Activated CD4-positive, CD25-positive, alpha-beta regulatory T cell treated with anti-CD3 and anti-CD28 coated beads, Interleukin-2, amount 50 U/mL, for 72 hours (primary cell): ENCODE data around the gene OPTC.

Experiments used
- DNase-seq: peaks from one replicate; pipeline ENCODE4 v3.0.0; 2021

Gene OPTC

DNA sequence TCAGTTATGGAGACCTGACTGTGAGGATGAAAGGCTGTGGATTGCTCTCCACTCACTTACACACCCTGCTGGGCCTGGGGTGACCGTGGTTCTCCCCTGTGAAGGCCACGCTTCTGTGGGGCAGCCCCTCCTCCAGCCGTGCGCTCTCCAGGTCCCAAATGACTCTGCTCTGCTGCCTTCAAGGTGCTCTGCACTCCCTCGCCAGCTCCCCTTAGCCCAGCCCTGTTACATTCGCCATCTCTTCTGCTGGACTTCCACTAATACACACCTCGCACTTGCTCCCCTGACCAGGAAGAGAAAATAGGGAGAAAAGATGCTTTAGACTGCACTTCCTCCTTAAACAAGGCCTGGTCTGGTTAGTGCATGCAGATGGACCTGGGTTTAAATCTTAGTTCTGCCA, 24.6 kb downstream of the OPTC start:
- no peak for DNase-seq

DNA sequence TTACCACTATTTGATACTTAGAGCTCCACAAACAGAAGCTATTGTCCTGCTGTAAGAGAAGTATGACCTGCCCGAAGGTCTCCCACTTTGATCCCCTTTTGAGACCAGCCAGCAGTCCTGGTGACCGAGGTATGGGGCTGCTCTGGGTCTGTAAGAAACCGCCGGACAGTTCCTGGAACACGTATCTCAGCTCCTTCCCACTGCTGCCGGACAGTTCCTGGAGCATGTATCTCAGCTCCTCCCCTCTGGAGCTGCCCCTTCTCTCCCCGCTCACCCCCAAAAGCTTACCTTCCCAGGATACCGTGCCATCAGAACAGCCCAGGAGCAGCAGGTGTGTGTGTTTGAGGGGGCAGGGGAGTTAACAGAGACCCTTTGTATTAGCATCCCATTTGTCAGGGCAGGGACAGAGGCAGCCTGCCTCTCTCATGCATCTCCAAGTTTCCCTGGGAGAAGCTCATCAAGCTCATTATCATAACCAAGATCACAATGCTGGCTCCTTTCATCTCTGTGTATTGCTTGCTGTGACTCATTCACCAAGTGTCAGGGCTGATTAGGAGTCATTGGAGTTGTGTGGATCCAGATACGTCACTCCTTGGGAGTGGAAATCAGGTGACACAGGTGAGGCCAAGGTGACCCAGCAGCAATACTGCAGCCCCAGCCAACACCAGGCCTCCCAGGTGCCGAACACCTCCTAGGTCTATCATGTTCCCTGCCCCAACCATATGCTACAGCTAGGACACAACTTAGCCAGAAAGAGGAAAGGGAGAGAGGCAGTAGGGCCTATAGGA, 25.3 kb downstream of the OPTC start:
- DNase-seq: no peak

DNA sequence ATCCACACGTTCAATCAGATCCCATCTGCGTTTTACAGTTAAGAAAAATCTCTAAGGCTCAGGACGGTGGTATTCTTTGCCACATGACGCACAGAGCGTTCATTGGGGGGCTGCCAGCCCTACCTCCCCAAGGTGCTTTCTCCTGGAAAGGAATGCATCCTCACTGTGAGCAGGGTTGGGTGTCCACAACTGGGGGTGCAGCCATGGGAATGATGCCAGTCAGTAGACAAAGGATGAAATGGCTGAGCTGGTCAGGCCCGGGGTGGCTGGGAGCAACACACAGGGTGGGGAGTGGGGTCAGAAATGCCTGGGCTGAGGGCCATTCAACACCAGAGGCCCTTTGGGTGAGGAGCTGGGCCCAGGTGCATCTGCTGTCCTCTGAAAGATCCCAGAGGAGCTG, 25.9 kb downstream of the OPTC start:
- no peak for DNase-seq

DNA sequence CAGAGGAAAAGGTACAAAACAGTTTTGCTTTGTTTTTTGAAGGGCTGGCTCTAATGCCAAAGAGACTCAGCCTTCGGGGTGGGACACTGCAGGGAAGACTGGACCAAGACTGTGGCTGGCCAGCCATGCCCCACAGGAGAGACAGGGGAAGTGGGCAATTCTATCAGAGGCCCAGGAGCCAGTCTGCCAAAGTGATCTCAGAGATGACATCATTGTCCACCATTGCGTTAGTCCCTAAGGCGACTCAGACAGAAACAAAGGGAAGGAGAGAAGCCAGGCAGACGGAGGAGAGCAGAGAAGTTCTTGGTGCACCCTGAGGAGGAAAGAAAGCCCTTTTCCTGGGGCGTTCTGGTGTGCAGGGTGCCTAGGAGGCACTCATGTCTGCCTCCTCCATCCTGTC, 26.4 kb downstream of the OPTC start:
- DNase-seq: no peak

DNA sequence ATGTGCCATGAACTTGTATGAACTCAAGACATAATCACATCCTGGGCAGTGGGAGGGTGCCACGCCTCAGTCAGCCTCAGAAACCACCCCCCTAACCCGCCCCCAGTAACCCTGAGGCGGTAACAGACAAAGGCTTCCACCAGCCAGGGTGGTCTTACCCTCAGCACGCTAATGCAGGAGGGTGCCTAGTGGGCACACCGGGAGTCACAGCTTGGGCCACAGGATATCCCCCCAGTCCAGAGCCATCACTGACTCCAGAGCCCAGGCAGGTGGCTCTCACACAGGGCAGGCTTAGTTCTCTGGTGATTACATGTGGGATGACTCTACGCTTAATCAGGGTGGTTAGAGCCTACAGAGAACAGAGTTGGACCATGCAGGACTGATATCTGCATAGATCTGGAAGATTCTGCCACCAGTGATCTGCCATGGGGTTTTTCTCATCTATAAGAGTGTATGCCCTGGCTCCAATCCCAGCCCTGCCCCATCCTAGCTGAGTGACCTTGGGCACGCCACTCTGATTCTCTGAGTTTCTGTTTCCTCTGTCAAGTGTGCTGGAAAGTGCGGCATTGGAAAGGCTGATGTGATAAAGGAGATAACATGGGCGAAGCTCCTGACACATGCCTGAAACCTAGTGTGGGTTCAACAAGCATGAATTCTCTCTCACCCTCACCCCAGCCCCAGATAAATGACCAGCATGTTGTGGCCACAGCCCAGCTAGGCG, 27.3 kb downstream of the OPTC start:
- no peak for DNase-seq

DNA sequence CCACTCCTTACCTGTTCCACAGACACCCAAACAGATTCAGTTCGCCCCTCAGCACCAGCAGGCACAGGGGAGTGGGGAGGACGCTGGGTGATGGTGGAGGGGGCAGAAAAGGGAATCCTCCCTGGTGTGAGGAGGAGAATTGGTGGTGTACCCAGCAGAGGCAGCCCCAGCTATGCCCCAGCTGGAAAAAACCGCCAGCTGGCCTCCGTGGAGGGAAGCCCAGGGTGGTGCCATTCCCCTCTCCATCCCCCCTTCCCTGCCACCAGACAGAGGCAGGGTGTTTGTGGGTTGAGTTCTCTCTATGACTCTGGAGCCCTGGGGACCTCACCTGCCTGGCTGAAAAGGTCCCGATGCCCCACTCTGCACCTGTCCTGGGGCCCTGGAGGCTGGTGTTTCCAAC, 27.9 kb downstream of the OPTC start:
- no peak for DNase-seq

DNA sequence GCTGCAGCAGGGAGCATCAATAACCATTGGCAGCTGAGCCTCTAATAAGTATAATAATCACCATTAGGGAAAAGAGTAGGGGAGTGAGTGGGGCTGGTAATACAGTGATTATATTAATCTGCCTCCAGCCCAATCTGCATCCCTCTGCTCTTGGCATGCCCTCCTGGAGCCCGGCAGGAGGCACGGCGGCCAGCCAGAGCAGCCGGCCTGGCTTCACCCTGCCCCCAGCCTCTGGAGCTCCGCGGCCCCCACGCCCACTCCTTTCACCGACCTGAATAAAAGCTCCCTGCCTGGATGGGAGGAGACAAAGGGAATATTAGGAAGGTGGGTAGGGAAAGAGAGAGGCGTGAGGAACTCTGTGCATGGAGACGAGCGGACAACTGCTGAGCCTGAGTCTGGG, 28.3 kb downstream of the OPTC start:
- DNase-seq: no peak

DNA sequence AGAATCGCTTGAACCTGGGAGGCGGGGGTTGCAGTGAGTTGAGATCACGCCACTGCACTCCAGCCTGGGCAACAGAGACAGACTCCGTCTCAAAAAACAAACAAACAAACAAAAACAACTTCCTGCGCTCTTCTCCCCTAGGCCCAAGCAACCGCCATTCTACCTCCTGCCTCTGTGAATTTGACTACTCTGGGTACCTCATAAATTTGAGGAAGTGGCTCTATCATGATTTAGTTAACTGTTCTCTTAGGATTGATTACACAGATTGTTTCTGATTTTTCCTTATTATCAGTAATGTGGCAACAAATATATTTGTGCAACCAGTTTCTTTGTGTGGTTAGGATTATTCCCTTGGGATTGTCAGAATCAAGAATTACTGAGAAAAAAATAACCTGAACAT, 29.7 kb downstream of the OPTC start:
- no peak for DNase-seq

DNA sequence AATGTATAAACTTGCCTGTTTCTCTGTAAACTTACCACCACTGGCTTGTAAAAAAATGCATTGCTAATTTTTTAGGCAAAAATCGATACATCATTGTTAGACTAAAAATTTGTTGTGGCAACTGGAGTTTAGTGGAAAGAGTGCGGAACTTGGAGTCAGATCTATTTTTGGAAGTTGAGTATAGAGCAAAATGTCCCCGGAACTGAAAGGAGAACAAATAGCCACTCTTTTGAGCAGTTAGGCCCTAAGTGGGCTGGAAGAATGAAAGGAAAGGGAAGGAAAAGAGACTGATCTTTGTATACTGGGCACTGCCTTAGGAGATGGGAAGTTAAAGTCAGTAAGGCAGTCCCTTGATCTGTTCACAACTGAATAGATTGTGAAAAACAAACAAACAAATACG, 30.2 kb downstream of the OPTC start:
- DNase-seq: no peak

DNA sequence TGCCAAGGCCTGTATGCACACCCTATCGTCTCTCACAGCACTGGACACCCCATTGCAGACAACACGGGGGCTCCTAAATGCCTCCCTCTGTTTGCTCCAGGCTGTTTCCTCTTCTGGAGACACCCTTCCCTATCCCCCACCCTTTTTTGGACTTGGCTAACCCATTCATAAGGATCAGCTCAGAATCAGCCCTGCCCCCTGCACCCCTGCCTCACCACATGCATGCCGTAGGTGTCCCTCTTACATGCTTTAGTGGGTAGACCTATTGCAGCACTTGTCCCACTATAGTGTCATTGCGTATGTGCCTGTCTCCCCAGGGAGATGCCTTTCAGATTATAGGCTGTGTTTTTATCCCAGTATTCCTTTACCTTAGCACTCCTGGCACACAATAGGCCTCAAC, 30.9 kb downstream of the OPTC start:
- no peak for DNase-seq

DNA sequence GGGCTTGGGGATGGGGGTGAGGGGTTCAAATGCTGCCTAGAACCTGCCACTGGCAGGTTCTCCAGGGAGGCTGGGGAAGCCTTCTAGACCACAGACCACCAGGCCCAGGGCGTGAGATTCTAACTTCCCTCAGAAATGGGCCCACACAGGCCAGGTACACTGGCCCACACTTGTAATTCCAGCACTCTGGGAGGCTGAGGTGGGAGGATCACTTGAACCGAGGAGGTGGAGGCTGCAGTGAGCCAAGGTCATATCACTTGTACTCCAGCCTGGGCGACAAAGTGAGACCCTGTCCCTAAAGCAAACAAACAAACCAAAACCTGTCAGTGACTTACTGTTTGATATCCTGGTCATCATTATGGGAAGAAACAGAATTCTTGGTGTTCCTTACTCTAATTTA, 31.7 kb downstream of the OPTC start:
- no peak for DNase-seq

DNA sequence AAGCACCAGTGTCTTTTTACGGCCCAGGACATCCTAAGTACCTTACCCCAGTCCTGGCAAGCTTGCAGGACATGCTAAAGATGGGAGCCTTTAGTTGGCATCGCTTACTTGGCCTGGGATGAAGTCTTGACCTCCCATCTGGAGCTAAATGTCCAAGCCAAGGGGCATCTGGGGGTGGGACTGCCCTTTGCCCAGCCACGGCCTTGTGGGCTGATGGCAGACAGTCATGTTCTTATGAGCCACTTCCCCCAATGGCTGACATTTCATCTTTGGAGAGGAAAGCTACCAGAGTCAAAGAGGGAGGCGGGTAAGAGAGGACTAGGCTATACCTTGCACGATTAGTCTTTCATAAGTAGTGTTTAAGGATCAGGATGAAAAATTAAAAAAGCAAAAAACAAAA, 32.2 kb downstream of the OPTC start:
- no peak for DNase-seq

DNA sequence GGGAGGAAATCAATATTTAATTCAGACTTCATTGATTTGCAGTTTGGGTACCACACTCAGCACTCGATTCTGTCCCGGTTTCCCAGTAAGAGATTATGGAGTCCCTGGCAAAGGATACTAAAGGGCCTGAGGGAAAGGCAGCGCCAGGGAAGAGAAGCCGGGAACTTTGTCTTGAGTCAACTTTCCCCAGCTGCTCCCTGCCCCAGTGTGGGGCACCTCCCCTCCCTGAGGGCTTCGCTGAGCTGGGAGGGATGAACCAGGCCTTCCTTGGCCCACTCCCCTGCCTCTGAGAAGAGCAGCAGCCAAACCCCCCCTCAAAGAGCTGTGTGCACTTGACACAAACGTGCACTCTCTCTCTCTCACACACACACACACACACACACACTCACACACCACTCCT, 32.6 kb downstream of the OPTC start:
- DNase-seq: no peak

DNA sequence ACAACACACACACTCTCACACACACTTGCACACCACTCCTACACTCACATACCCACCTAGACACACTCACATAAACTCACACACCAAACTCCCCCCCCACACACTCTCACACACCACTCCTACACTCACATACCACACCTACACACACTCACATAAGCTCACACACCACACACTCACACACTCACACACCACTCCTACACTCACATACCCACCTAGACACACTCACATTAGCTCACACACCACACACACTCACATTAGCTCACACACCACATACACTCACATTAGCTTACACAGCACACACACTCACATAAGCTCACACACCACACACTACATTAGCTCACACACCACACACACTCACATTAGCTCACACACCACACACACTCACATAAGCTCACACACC, 33.1 kb downstream of the OPTC start:
- no peak for DNase-seq

DNA sequence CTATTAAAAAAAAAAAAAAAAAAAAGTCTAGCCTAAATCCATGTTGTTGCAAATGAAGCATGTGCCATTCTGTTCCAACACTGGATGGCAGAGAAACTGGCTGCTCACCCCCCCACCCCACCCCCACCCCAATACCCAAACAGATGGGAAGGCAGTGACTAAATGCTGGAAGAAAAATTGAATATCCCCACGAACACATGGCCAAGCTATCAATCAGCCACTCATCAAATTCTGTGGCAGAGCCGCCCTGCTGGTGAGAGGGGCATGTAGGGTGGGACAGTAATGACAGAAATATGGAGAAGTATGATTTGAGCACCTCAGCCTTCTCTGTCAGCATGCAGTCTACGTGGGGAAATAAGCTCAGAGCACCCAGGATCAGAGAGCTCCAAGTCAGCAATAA, 34.1 kb downstream of the OPTC start:
- no peak for DNase-seq

DNA sequence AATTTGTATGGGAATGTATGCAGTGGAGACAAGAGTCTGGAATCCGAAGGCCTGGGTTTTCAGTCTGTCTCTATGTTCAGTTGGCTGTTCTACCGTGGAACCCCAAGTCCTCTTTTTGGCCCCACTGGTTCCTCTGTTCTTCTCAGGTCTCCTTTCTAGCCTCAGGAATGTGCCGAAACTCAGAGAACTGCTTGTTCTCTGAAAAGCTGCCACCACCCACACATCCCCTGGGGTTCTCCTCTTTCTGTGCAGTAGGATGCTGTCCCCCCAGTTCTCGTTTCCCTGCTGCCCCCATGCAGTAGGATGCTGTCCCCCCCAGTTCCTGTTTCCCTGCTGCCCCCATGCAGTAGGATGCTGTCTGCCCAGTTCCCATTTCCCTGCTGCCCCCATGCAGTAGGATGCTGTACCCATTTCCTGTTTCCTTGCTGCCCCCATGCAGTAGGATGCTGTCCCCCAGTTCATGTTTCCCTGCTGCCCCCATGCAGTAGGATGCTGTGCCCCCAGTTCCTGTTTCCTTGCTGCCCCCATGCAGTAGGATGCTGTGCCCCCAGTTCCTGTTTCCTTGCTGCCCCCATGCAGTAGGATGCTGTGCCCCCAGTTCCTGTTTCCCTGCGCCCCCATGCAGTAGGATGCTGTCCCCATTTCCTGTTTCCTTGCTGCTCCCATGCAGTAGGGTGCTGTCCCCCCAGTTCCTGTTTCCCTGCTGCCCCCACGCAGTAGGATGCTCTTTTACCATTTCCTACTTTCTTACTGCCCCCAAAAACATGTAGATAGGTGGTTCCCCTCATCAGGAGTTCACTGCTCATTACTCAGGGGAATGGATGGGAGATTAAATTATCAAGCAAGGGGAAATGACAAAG, 35.3 kb downstream of the OPTC start:
- DNase-seq: no peak

DNA sequence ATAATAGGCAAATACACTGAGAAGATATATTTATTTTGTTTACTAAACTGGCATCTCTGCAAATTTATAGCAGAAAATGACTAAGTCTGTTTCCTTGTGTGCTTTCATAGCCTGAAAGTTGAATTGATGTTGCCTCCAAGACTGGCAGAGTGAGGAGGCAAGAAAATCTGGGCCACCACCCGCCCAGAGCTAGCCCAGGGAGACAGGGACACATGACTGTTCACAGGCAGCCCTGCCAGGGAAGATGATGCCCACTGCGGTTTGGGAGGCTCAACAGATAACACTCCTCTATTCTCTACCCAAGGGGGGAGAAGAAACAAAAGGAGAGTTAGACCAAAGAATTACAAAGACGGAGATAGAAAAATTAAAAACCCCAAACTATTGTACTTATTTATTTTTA, 37.1 kb downstream of the OPTC start:
- no peak for DNase-seq

DNA sequence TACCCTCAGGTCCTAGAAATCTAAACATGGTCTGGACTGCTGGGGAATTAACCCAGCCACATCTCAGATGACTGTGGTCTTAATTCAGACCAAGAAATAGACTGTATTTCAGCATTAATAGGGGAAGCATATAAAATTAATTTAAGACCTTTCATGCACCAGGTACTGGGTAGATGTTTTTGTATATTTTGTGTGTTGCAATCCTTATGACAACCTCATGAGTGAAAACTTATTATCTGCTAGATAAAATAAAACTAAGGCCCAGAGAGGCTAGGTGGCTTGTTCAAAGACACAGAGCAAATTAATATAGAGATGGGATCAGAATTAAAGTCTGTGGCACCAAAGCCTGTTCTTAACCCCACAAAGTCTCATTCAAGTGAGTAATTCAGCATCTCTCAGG, 40.1 kb downstream of the OPTC start:
- no peak for DNase-seq

DNA sequence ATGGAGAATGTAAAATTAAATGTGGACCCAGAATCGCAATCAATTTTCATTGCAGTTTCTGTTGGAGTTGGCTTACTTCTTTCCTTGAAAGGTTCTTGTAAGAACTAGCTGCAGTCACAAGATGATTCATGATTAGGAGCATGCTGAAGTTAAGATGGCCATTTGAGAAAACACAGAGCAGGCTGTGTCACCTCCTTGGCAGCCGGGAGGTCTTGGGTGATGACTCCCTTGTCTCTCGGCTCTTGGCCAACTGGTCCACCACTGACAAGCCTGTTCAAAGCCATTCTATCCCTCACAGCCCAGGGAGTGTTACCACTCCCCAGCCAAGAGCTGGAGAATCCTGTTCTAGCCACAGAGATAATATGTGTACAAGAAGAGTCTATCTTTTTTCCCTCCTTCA, 40.6 kb downstream of the OPTC start:
- DNase-seq: no peak

DNA sequence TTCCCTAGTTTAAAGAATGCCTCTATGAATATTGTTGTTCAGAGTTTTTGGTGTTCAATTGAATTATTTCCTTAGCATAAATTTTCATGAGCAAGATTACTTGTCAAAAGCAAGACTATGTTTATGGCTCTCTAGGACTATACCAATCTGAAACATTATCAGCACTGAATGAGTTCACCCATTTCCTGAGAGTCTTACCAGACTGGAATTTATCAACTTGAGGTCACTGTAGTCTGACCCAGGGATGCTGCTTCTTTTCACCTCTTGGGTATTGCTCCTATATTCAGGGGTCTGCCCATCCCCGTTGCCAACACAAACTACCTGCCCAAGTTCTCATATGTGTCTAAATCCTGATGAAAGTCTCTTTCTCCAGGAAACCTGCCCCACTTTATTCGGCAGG, 42.6 kb downstream of the OPTC start:
- DNase-seq: no peak

DNA sequence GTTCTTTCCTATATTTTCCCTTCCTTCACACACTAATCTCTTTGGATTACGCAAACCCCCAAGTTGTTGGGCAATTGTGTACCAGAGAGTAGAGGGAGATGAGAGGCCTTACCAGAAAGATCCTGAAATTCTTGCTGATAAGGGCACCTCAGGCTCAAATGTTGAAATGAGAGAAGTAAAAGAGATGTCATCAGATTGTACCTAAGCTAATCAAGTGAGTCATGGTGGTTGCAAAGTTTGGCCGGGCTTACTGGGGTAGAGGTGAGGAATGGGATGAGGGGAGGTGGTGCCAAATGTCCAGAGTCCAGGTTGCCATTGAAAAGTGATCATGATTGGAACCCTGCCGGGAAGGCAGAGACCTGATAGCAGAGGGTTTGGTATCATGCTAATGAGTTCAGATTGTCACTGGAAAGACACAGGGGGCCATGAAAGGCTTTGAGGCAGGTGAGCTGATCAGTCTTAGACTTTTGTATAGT, 43.1 kb downstream of the OPTC start:
- no peak for DNase-seq

DNA sequence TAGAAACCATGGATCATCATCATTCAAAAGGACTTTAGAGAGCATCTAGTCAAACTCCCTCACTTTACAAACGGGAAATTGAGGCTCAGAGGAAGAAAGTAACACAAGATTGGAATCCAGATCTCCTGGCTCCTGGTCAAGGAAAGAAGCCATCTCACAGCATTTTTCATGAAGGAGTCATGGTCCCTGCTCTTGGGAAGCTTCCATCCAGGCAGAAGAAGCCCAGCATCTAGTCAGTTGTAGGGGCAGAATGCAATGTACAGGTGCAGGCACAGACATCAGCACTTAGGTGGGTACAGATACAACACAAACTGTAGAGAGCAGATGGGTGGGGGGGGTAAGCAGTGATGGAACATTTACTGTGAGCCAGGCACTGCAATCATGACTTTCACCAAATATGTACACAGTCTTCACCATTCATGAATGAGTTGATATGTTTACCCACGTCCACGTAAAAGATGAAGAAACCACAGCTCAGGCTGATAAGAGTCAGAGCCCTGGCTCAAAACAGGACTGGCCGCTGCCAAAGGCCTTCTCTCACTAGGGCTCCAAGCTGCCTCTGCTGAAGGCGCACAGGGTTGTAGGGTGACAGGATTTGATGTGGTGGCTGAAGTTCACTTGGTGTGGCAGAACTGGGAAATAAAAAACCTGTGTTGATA, 44.0 kb downstream of the OPTC start:
- DNase-seq: no peak

DNA sequence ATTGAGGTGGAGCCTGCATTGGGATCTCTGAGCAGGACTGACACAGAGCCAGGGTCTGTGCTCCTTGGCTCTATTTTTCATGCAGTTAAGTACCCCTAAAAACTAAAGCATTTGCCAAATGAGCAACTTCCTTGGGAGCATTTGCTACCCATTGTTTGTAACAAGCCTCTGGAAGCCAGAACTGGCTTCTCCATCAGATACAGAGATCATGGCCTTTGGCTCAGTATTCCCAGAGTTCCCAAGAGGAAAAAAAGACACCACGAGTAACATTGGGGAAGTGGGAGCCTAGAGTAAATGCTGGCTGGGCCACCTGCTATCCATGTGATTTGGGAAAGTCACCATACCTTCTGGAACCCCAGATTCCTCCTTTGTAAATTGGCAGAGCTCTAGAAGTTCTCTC, 44.8 kb downstream of the OPTC start:
- DNase-seq: no peak
